A549 (cell line): ENCODE results near the gene B3GALT6.

Experiments
- ATOH8 ChIP-seq: fragments of 250-450 bp; sonication (Bioruptor Pico); IDR thresholded peaks from 2 replicates; pipeline ENCODE4 v1.5.0; 2020; ENCODE audit warnings: low read depth, mild to moderate bottlenecking, moderate library complexity
- CTCF ChIP-seq: fragments of >200 bp; sonication (Bioruptor Twin); formaldehyde crosslinking; IDR thresholded peaks from 3 replicates; pipeline ENCODE4 v1.5.1; 2016
- FOXS1 ChIP-seq: fragments of 250-450 bp; sonication (Bioruptor Pico); IDR thresholded peaks from 2 replicates; pipeline ENCODE4 v1.5.0; 2020; ENCODE audit warnings: mild to moderate bottlenecking, moderate library complexity
- MAFK ChIP-seq: fragments of 450-650 bp; IDR thresholded peaks from 2 replicates; pipeline ENCODE4 v1.6.1; 2014; ENCODE audit not compliant: partially characterized antibody
- PBX3 ChIP-seq: IDR thresholded peaks from 2 replicates; pipeline ENCODE4 v1.6.1; 2012
- POLR2A ChIP-seq: IDR thresholded peaks from 2 replicates; pipeline ENCODE4 v1.6.1; 2012; ENCODE audit warnings: mild to moderate bottlenecking, low read length
- RFX5 ChIP-seq: fragments of 450-650 bp; IDR thresholded peaks from 2 replicates; pipeline ENCODE4 v1.7.1; 2014; ENCODE audit warnings: antibody characterized with exemption, mild to moderate bottlenecking, moderate library complexity
- SMC3 ChIP-seq: fragments of >200 bp; sonication (Bioruptor Twin); formaldehyde crosslinking; IDR thresholded peaks from 3 replicates; pipeline ENCODE4 v1.6.1; 2018; ENCODE audit warnings: inconsistent platforms
- USF2 ChIP-seq: fragments of 450-650 bp; IDR thresholded peaks from 2 replicates; pipeline ENCODE4 v1.6.1; 2014; ENCODE audit warnings: antibody characterized with exemption

GRCh38 chr1:1183833-1184775 is 47.9 kb upstream of the B3GALT6 start:
- no peak for TF ChIP-seq RFX5
- no peak for TF ChIP-seq ATOH8 (CRISPR knock-in tag)
- TF ChIP-seq PBX3: no peak
- no peak for TF ChIP-seq MAFK
- no peak for TF ChIP-seq CTCF
- no peak for TF ChIP-seq POLR2A
- no peak for TF ChIP-seq SMC3
- no peak for TF ChIP-seq USF2
- no peak for TF ChIP-seq FOXS1 (CRISPR knock-in tag)
